K562 (cell line): ENCODE results near the gene MTA2. TPM values are rescaled to one million over a fixed set of nuclear protein-coding genes. Genes with fewer than 3 reads are reported as not detected.

Source experiments
- ATAC-seq: fragments of 200-7000 bp; cut with Tn5 transposase; 3 replicates; pipeline ENCODE4 v1.9.1; 2020; ENCODE audit warnings: moderate library complexity
- BruUV-seq: library from RNA; stranded (reverse); fragments of 400-500 nt; replicated peaks from 2 replicates; lab custom pipeline; 2021; lab: Mats Ljungman, UMichigan
- CTCF ChIA-PET: fragments of 300-600 bp; formaldehyde crosslinking; extraction: SDS; loops from one replicate; lab custom pipeline; 2021; ENCODE audit warnings: low intra/inter-chr PET ratio; lab: Yijun Ruan, JAX
- POLR2A ChIA-PET: fragments of 300-600, 350-650 bp; sonication (Branson Sonifier 250); formaldehyde crosslinking; extraction: SDS; loops from one replicate; lab custom pipeline; 2021; ENCODE audit warnings: antibody characterized with exemption, inconsistent platforms; lab: Yijun Ruan, JAX
- DNase-seq, 4 experiments: peaks; one replicate each; pipeline versions ENCODE4 v3.0.0 to v3.0.0-alpha.2; 2011 to 2018; ENCODE audit warnings: low spot score in 3 of 4, mixed read lengths in 3 of 4; ENCODE audit errors: extremely low read depth in 1 of 4
- FAIRE-seq: peaks from 2 replicates; lab custom pipeline; 2011; peaks lifted over from hg19 to GRCh38; lab: Jason Lieb, UNC
- H2AFZ ChIP-seq: 2 replicates; pipeline ENCODE4 v1.6.0; 2011; ENCODE audit warnings: low read depth, low read length, control low read depth, inconsistent platforms
- H3K27ac ChIP-seq: fragments of 200-600 bp; 3 replicates; pipeline ENCODE4 v1.8.0; 2011; ENCODE audit warnings: low read depth, mild to moderate bottlenecking, control low read depth, inconsistent platforms, low read length, moderate library complexity, mixed read lengths; ENCODE audit errors: extremely low read depth
- H3K27me3 ChIP-seq, 2 experiments: fragments of 300-600 bp in 1 of 2; 2 replicates in 1 of 2; 3 replicates in 1 of 2; pipeline versions ENCODE4 v1.6.0 to v1.8.0; 2011; ENCODE audit warnings: inconsistent platforms in 2 of 2, low read length in 2 of 2, mild to moderate bottlenecking in 1 of 2, mixed read lengths in 1 of 2, moderate library complexity in 1 of 2; ENCODE audit not compliant: control insufficient read depth in 2 of 2, insufficient read depth in 2 of 2
- H3K36me3 ChIP-seq: fragments of 300-600 bp; 3 replicates; pipeline ENCODE4 v1.8.0; 2011; ENCODE audit warnings: mild to moderate bottlenecking, low read length, inconsistent platforms; ENCODE audit not compliant: control insufficient read depth, insufficient read depth
- H3K4me1 ChIP-seq, 2 experiments: fragments of 200-600 bp in 1 of 2; replicated peaks in 1 of 2; 2 replicates in 1 of 2; 3 replicates in 1 of 2; pipeline versions ENCODE4 v1.5.1 to v1.8.0; 2011; ENCODE audit warnings: inconsistent platforms in 2 of 2, low read length in 2 of 2, mild to moderate bottlenecking in 1 of 2, mixed read lengths in 1 of 2, moderate library complexity in 1 of 2; ENCODE audit not compliant: control insufficient read depth in 2 of 2, insufficient read depth in 2 of 2
- H3K4me2 ChIP-seq: 2 replicates; pipeline ENCODE4 v1.6.1; 2011; ENCODE audit warnings: low read length, control low read depth, inconsistent platforms, mixed read lengths; ENCODE audit not compliant: insufficient read depth
- H3K4me3 ChIP-seq: fragments of 200-600 bp; sonication (generic), shearing (Covaris generic); 2 replicates; pipeline ENCODE4 v1.5.1; 2016; ENCODE audit warnings: control low read depth, inconsistent platforms
- H3K79me2 ChIP-seq: fragments of 200-600 bp; 3 replicates; pipeline ENCODE4 v1.8.0; 2011; ENCODE audit warnings: low read length, inconsistent platforms; ENCODE audit not compliant: control insufficient read depth, insufficient read depth
- H3K9ac ChIP-seq, 2 experiments: 2 replicates each; pipeline versions ENCODE4 v1.6.0 to v1.6.1; 2011; ENCODE audit warnings: low read depth in 2 of 2, low read length in 2 of 2, control low read depth in 1 of 2, inconsistent platforms in 1 of 2, mild to moderate bottlenecking in 1 of 2, mixed read lengths in 1 of 2; ENCODE audit not compliant: insufficient read depth in 1 of 2
- H3K9me1 ChIP-seq: one replicate; pipeline ENCODE4 v1.6.0; 2011; ENCODE audit warnings: inconsistent platforms, mild to moderate bottlenecking, low read length, moderate library complexity; ENCODE audit not compliant: control insufficient read depth, insufficient read depth
- H3K9me3 ChIP-seq: replicated peaks from 2 replicates; pipeline ENCODE4 v1.5.1; 2011; ENCODE audit warnings: low read depth, low read length, inconsistent platforms; ENCODE audit not compliant: control insufficient read depth, insufficient read depth
- H4K20me1 ChIP-seq: replicated peaks from 2 replicates; pipeline ENCODE4 v1.6.1; 2011; ENCODE audit warnings: low read length, inconsistent platforms, mixed read lengths; ENCODE audit not compliant: control insufficient read depth, insufficient read depth
- GATAD2B ChIP-seq: fragments of 450-650 bp; IDR thresholded peaks from 2 replicates; pipeline ENCODE4 v1.6.1; 2017; ENCODE audit warnings: mild to moderate bottlenecking, borderline replicate concordance
- HLTF ChIP-seq: fragments of 450-650 bp; IDR thresholded peaks from 2 replicates; pipeline ENCODE4 v1.6.1; 2016
- HNRNPLL ChIP-seq: fragments of 200-400 bp; formaldehyde crosslinking; IDR thresholded peaks from 2 replicates; pipeline ENCODE4 v1.6.1; 2017; ENCODE audit warnings: low read length, low read depth, mild to moderate bottlenecking; ENCODE audit not compliant: poor library complexity, severe bottlenecking
- PCBP2 ChIP-seq: fragments of 200-400 bp; formaldehyde crosslinking; IDR thresholded peaks from 2 replicates; pipeline ENCODE4 v1.6.1; 2018; ENCODE audit warnings: low read length, low read depth, mild to moderate bottlenecking, moderate library complexity; ENCODE audit not compliant: poor library complexity, severe bottlenecking
- SNIP1 ChIP-seq: fragments of 450-650 bp; IDR thresholded peaks from 2 replicates; pipeline ENCODE4 v1.7.1; 2017; ENCODE audit warnings: low read depth, mild to moderate bottlenecking
- TCF15 ChIP-seq: fragments of 250-450 bp; sonication (Bioruptor Pico); IDR thresholded peaks from 2 replicates; pipeline ENCODE4 v1.8.0; 2022; ENCODE audit warnings: moderate library complexity, mild to moderate bottlenecking, inconsistent platforms
- WGBS: fragments of 100-300 bp; shearing (Covaris generic); methylation state at CpG from one replicate; pipeline ENCODE4 v1.1.6; 2016; ENCODE audit warnings: low coverage, mixed read lengths; ENCODE audit not compliant: insufficient coverage; ENCODE audit errors: missing lambda C conversion rate; 5-methylcytosine and 5-hydroxymethylcytosine counted together
- in situ Hi-C: fragments of 300-500 bp; cut with MboI; formaldehyde crosslinking; loops from 4 replicates; pipeline ENCODE4 v1.15.0; 2018; ENCODE audit warnings: inconsistent platforms, mixed read lengths
- intact Hi-C: fragments of 100-400 bp; cut with micrococcal nuclease; formaldehyde crosslinking; loops from 2 replicates; pipeline ENCODE4 v1.14.2; 2022
- polyA plus RNA-seq, 8 experiments: library from polyadenylated mRNA; depleted of rRNA in 4 of 8; stranded (reverse) in 5 of 8; unstranded in 3 of 8; fragments of >200 nt; fragmentation: Nextera tagmentation in 2 of 8; fragmentation: Illumina TruSeq in 1 of 8; extraction: Ambion mirVana in 2 of 8; extraction: Trizol in 1 of 8; gene quantifications; 2 replicates each; pipeline versions ENCODE4 v1.2.1 to v1.2.3, GENCODE V29; 2011 to 2014; ENCODE audit warnings: inconsistent platforms in 1 of 8, missing spikeins in 1 of 8
- total RNA-seq, 7 experiments: library from RNA; depleted of rRNA in 6 of 7; stranded (reverse); fragments of >200 nt in 6 of 7; fragmentation: Illumina TruSeq in 2 of 7; extraction: Trizol in 2 of 7; gene quantifications; 2 replicates each; pipeline versions ENCODE4 v1.2.1 to v1.2.3, GENCODE V29; 2011 to 2021; ENCODE audit warnings: low replicate concordance in 1 of 7
- TF ChIP-seq, protein P1 (sequence below): sonication (generic); formaldehyde crosslinking; IDR thresholded peaks from 2 replicates; pipeline ENCODE4 v1.8.1; 2023; ENCODE audit warnings: mild to moderate bottlenecking, missing genetic modification reagents
- TF ChIP-seq, protein P2 (sequence below), 2 experiments: fragments of 450-650 bp; formaldehyde crosslinking in 1 of 2; IDR thresholded peaks; 2 replicates each; pipeline versions ENCODE4 v1.4.0 to v1.6.1; 2014 to 2020; ENCODE audit warnings: mild to moderate bottlenecking in 2 of 2, borderline replicate concordance in 1 of 2, low read depth in 1 of 2

The MTA2 gene
- total and polyA plus RNA-seq, 9 of the 15 experiments (the other 6 are each of a cell fraction or from before 2014, with no cell fraction given): 6.2 to 220 (median 172) TPM

- TF ChIP-seq PCBP2: no peak
- TF ChIP-seq, protein P1, sequence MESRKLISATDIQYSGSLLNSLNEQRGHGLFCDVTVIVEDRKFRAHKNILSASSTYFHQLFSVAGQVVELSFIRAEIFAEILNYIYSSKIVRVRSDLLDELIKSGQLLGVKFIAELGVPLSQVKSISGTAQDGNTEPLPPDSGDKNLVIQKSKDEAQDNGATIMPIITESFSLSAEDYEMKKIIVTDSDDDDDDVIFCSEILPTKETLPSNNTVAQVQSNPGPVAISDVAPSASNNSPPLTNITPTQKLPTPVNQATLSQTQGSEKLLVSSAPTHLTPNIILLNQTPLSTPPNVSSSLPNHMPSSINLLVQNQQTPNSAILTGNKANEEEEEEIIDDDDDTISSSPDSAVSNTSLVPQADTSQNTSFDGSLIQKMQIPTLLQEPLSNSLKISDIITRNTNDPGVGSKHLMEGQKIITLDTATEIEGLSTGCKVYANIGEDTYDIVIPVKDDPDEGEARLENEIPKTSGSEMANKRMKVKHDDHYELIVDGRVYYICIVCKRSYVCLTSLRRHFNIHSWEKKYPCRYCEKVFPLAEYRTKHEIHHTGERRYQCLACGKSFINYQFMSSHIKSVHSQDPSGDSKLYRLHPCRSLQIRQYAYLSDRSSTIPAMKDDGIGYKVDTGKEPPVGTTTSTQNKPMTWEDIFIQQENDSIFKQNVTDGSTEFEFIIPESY (CRISPR knock-in tag): peak; percentile 16; the same call in 1 of the 2 replicates
Measured at GRCh38 chr11:62566247-62566646, 35.4 kb downstream of the MTA2 start (continued).

DNA sequence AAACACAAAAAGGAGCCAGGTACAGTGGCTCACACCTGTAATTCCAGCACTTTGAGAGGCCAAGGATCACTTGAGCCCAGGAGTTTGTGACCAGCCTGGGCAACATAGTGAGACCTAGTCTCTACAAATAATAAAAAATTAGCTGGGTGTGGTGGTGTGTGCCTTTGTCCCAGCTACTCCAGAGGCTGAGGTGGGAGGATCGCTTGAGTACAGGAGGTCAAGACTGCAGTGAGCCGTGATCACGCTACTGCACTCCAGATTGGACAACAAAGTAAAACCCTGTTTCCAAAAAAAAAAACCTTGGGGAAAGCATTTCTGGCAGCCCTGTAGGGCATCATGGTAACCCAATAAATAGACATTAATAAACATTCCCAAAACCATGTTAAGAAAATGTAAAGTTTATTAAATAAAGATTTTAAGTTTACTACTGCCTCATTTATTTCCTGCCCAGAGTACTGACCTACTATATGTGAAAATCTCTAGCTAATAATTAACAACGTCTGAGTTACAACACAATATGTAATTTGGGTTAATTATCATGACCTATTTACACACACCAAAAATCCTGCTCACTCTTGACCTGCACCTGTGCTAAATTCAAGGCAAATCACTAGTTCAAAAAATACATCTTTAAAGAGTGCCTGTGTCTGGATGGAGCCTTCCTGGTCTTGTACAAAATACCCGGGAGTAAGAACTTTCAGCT, 36.4 kb downstream of the MTA2 start:
- H3K4me3 ChIP-seq: no peak overlapping the region
- ChIA-PET POLR2A (interaction anchor here (0.7 to 1.9 kb wide), 9 partner anchors 7 to 141 kb away, joined by 3 to 5 read pairs (median 3); partner anchors contain the start of genes C11orf98, CSKMT and EEF1G), CTCF (no interaction called here)
- no peak for FAIRE-seq
- no peak for ATAC-seq
- no peak for DNase-seq
- H3K27ac ChIP-seq: 0 out of 3 replicates have a peak overlapping the region, but pooled peaks have one; percentile 34
- WGBS: 87% methylated on average over 5 of the region's 5 CpGs
- BruUV-seq: no TSS peak
- no peaks in the 10 kb centered on the region for H3K9me1 ChIP-seq
- in situ Hi-C loops: no loop called here
- peaks cover 92% of the 10 kb centered on the region for H3K36me3 ChIP-seq
- no peak overlapping the region for H2AFZ ChIP-seq
- no peaks in the 10 kb centered on the region for H3K27me3 ChIP-seq
- no peak overlapping the region for H3K4me2 ChIP-seq
- no peak overlapping the region for H3K9ac ChIP-seq
- peaks cover 67% of the 10 kb centered on the region for H3K79me2 ChIP-seq
- H3K9me3 ChIP-seq: no peaks in the 10 kb centered on the region
- intact Hi-C loops: no loop called here
- peaks cover 3 to 10% of the 10 kb centered on the region in 2 experiments; a peak in 2 of 5 replicates for H3K4me1 ChIP-seq
- peaks cover 14% of the 10 kb centered on the region for H4K20me1 ChIP-seq
- TF ChIP-seq SNIP1 (no peak), HNRNPLL (no peak), HLTF (no peak), TCF15 (CRISPR knock-in tag) (no peak), GATAD2B (no peak)
- TF ChIP-seq, protein P2, sequence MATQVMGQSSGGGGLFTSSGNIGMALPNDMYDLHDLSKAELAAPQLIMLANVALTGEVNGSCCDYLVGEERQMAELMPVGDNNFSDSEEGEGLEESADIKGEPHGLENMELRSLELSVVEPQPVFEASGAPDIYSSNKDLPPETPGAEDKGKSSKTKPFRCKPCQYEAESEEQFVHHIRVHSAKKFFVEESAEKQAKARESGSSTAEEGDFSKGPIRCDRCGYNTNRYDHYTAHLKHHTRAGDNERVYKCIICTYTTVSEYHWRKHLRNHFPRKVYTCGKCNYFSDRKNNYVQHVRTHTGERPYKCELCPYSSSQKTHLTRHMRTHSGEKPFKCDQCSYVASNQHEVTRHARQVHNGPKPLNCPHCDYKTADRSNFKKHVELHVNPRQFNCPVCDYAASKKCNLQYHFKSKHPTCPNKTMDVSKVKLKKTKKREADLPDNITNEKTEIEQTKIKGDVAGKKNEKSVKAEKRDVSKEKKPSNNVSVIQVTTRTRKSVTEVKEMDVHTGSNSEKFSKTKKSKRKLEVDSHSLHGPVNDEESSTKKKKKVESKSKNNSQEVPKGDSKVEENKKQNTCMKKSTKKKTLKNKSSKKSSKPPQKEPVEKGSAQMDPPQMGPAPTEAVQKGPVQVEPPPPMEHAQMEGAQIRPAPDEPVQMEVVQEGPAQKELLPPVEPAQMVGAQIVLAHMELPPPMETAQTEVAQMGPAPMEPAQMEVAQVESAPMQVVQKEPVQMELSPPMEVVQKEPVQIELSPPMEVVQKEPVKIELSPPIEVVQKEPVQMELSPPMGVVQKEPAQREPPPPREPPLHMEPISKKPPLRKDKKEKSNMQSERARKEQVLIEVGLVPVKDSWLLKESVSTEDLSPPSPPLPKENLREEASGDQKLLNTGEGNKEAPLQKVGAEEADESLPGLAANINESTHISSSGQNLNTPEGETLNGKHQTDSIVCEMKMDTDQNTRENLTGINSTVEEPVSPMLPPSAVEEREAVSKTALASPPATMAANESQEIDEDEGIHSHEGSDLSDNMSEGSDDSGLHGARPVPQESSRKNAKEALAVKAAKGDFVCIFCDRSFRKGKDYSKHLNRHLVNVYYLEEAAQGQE (IDR thresholded peaks at IDR 0.05; ENCODE audit: borderline replicate concordance): no peak
- TF ChIP-seq, protein P2 (CRISPR knock-in tag; IDR thresholded peaks at IDR 0.05; ENCODE audit: low read depth): no peak
